Ramos (cell line): Measurements from ENCODE around the gene WDR91.

Experiments used
- in situ Hi-C: fragments of 300-500 bp; cut with MboI; formaldehyde crosslinking; loops from one replicate; pipeline ENCODE4 v1.14.3; 2022; ENCODE audit warnings: low sequenced_read_pairs; ENCODE audit not compliant: unreplicated experiment

Gene WDR91

DNA sequence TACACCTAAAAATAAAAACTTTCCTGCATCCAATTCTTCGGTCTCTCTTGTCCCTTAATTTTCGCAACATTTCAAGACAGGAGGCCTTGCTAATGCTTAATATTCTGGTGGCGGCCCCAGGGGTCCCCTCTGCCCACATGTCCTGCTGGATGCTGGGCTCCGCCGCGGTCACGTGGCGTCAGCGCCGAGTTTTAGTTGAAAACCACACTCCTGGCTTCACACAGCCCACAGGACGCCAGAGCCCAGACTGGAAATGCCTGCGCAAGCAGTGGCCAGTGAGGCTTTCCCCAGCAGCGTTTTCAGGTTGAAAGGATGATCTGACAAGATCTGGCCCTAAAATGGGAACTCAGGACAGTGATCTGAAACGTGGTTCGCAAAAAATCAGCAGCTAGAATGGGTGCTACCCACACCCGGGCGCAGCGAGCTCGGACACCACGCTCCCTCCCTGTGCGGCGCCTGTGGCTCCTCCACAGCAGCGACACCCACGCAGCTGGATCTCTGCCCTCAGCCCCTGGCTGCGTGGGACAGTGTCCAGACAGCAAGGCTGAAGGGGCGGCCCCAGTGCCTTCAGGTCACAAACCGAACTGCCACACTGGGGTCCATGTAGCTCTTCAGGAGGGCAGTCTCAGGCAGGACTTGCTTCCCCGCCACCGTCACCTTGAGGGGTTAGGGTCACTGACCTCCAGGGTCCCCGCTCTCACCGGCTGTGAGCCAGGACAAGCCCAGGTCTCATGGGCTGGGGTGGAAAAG lies 29.2 kb downstream of the WDR91 start:
- in situ Hi-C loops = no loop called here

DNA sequence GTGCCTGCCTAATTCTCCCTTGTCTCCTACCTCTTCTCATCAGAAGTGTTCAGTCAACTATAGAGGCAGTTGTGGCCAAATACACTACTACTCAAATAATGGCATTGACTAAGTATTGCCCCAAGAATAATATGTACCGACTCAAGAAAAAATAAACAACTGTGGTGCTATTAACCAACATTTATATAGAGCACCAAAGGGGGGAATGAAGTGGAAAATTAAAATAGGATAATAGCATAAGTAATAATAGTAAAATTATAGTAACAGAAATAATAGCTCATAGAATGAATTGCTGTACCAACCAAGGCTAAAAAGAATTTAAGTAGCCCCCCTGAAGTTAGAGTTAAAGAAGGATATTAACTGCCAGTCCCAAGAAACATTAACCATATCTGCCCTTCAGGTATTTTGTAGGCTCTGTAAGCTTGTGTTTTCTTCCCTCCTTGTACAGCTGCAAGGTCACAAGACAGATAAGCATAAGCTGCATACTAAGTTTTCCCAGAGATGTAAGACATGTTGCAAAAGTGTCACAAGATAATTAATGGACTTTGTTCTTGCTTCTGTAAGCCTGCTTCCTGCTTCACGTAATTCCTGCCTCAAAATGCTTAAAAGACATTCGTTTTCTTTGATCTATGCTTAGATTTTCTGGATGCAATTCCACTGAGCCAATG lies 29.9 kb downstream of the WDR91 start:
- in situ Hi-C loops = no loop called here

DNA sequence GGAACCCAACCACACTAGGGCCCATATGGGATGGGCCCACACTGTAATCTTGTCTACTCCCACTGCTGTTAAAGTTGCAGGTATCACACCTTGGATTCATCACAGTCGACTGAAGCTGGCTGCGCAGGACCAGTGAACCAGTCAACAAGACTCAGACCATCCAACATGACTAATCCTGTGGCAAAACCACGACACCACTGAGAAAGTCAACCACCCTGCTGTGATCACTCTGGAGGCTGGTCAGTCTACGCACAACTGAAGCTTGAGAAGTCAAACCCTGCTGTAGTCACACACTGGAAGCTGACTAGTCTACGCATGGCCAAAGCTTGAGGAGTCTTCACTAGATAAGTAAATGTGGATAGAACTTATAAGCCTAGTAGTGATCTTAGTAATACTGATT lies 31.2 kb downstream of the WDR91 start:
- in situ Hi-C loops = no loop called here

DNA sequence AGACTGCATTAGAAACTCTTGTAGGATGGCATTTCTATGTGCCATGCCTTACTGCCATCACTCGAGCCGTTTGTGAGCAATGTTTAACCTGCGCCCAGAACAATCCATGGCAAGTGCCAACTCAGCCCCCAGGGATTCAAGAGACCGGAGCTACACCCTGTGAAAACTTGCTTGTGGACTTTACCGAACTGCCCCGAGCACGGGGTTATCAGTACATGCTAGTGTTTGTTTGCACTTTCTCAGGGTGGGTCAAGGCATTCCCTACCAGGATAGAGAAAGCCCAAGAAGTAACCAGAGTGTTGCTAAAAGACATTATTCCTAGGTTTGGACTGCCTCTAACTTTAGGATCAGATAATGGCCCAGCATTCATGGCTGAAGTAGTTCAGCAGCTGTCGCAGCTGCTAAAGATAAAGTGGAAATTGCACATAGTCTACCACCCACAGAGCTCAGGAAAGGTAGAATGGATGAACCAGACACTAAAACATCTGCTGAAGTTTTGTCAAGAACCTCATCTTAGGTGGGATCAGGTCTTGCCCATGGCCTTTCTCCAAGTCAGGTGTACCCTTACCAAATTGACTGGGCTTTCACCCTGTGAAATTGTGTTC lies 31.9 kb downstream of the WDR91 start:
- in situ Hi-C loops = no loop called here

DNA sequence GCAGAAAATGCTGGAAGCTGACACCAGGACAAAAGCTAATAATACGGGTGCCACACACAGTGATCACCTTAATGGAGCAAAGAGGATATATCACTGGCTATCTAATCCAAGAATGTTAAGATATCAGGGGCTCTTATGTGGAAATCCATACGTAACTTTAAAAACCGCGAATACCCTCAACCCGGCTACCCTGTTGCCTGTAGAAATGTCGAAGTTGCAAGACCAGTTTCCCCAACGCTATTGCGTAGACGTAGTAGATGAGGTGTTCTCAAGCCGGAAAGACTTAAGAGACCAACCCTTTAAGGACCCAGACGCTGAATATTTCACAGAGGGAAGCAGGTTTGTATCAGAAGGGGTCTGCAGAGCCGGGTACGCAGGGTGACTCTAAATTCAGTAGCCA lies 33.0 kb downstream of the WDR91 start:
- in situ Hi-C loops = no loop called here

DNA sequence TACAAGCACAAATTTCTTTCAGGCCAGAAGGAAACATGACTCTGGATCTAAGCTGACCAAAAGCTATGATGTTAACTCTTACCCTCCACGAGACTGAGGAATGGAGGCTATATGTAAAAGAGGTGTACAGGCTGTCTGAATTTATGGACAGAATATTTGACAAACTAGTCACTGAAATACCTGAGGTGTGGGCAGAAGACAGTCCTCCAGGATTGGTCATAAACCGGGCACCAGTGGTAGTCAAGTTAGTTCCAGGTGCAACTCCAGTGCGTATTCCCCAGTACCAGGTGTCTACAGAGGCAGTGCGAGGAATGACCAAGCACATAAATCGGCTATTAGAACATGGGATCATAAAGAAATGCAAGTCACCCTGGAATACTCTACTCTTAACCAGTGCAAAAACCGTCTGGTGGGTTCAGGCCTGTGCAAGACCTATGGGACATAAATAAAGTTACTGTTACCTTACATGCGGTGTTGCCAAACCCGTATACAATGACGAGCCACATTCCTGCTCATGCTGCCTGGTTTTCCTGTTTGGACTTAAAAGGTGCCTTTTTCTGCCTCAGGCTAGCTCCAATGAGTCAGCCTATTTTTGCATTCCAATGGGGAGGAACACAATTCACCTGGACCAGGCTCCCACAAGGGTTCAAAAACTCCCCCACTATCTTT lies 34.2 kb downstream of the WDR91 start:
- in situ Hi-C loops = no loop called here

DNA sequence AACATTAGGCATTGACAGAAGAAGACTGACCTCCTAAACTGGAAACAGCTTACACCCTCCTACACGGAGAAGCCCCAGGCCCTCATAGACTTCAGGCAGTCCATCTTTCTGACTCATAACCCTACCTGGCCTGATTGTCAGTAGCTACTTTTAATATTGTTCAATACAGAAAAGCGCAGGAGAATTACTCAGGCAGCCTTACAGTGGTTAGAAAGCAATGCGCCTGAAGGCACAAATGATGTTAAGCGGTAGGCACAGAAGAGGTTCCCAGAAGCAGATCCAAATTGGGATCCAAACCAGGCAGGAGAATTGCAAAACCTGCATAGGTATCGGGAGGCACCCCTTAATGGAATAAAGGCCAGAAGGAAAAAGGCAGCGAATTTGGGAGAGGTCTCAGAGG lies 35.4 kb downstream of the WDR91 start:
- in situ Hi-C loops = no loop called here

DNA sequence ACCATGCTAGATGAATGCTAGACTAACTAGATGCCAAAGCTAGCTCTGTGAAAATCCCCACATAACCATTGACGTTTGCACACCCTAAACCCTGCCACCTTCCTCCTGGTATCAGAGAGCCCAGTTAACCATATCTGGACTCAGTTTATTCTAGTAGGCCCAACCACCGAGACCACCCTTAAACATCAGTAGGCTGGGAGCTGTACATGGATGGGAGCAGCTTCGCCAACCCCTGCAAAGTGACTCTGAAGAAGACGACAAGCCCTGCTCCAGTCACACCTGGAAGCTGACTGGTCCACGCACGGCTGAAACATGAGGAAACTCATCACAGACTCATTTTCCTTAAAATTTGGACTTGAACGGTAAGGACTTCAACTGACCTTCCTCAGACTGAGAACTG lies 36.4 kb downstream of the WDR91 start:
- in situ Hi-C loops = loop anchor here (25.0 kb wide), 2 partner anchors 1138 to 1187 kb away; no protein-coding TSS in a partner anchor

DNA sequence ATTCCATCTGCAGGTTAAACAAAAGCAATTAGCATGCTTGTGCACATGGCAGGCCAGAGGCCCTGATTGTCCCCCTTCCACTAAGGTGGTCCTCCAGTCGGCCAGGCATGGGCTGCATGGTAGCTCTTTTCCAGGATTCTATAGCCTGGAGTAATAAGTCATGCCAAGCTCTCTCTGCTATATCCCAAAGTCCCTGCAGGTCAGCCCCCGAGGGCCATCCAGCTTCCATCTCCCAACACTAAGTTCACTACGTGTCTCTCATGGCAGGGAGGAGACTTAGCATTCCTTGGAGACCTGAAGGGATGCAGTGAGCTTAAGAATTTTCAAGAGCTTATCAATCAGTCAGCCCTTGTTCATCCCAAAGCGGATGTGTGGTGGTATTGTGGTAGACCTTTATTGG lies 37.4 kb downstream of the WDR91 start:
- in situ Hi-C loops = loop anchor here (25.0 kb wide), 2 partner anchors 1137 to 1188 kb away; no protein-coding TSS in a partner anchor

DNA sequence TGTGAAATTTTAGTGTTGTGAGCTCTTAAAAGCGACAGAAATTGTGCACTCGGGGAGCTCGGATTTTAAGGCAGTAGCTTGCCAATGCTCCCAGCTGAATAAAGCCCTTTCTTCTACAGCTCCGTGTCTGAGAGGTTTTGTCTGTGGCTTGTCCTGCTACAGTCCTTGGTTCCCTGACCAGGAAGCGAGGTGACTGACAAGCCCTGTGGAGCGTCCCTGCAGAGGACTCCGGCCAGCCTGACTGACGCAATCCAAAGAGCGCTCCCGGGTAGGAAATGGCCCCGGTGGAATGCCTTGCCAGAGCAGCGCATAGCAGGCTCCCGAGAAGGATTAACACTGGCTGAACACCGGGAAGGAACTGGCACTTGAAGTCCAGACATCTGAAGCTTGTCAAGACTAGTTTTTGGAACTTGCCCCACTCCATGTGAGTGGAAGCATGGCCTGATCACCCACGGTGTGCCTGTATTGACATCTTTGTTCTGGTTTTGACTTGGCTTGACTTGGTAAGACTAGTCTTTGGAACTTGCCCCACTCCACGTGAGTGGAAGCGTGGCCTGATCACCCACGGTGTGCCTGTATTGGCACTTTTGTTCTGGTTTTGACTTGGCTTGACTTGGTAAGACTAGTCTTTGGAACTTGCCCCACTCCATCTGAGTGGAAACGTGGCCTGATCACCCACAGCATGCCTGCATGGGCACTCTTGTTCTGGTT lies 39.6 kb downstream of the WDR91 start:
- in situ Hi-C loops = loop anchor here (25.0 kb wide), 2 partner anchors 1134 to 1191 kb away; no protein-coding TSS in a partner anchor

DNA sequence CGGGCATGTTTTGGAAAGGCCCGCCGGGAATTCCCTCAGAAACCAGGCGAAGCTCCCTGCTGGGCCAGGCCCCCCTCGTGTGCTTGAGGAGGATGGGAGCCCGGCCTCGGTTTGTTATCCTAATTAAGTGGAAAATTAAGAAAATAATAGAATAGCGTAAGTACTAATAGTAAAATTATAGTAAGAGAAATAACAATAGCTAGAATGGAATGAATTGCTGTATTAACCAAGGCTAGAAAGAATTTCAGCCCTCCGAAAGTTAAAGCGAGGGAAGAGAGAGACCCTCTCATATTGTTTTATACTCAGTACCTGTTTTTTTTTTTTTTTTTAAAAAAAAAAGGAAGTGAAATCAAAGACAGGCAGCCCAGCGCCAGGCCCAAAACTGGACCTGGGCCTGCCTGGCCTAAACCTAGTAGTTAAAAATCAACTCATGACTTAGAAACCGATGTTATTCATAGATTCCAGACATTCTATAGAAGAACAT lies 40.3 kb downstream of the WDR91 start:
- in situ Hi-C loops = loop anchor here (25.0 kb wide), 2 partner anchors 1134 to 1191 kb away; no protein-coding TSS in a partner anchor

DNA sequence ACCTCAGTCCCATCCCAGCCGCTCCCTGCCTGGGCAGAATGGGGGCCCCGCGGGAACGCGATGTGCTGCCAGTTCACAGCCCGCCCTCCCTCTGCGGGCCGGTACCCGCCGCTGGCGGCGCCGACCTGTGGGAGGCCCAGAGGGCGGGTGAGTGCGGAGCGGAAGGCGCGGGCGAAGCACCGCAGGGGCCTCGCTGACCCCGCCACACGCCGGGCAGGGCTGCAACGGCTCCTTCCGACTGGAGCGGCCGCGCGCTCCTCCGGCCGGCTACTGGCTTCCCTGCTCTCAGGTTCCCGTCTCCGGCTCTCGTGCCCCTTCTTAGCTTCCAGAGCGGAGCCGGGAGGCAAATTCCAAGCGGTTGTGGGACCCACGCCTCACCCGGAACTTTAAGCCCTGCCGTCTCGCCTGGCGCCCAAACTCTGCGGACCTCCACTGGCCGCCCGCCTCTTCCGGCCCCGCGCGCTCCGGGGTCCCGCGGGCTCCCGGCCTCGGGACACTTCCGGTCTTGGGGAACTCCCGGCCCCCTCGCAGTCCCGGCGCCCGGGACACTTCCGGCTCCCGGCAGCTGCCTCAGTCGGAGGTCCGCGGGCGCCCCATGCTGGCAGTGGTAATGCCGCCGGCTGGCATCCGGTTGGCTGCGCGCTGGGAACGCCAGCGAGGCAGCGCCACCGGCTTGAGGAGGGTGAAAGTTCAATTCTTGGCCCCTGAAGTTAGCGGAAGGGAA lies 40.9 kb downstream of the WDR91 start, which contains the start of gene CYREN:
Gene CYREN, minus strand, starts transcription at position 434 of the 724 bp plus-strand sequence. CDS start 1,785 bp downstream, outside the sequence.
- in situ Hi-C loops = loop anchor here (25.0 kb wide), 2 partner anchors 1133 to 1192 kb away; no protein-coding TSS in a partner anchor

DNA sequence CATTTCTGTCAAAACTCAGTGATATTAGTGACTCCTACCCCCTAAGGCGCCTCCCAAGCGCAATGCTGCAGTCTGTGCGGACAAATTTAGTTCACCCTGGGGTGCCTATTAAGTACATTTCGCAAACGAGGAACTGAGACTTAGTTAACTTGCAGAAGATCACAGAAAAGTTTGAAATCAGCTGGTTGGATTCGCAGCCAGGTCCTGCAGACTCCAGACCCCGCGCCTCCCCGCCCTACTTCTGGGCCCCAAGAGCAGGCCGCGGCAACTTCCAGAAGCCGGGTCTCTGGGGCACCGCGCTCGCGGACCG lies 41.4 kb downstream of the WDR91 start:
- in situ Hi-C loops = loop anchor here (5.0 to 25.0 kb wide), 3 partner anchors 183 to 1192 kb away; partner anchors contain the start of gene AGBL3

DNA sequence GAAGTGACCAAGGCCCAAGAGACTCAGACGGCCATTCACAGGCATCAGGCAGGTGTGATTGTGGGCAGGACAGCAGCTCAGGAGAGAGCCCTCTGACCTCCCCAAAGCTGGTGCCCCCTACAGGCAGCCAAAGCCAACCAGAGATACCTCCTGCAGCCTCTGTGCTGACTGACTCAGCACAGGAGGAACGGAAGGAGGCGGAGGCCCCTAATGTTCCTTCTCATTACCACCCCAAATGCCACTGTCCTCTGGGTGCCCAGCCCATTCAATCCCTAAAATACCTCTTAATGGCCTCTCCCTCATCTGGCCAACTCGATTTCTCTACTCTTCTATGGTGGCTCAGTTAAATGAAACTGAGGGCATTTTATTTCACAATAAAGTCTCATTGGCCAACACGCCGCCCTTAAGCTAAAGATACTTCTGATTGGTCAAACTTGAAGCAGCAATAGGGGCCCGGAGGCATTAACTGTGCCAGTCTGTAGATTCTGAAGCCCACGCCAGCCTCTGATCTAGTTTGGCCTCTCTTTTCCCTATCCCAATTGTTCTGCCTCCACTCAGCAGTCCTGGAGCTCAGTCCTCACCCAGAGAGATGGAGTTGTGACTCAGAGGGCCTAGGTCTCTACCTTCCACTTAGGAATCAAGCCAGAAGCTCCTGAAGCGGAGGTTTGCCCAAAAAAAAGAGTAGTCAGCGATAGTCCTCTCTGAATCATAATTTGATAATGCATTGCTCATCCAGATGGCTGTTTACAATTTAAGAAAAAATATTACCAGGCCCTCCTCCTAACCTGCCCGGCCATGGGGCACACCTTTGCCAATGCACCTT lies 42.0 kb downstream of the WDR91 start:
- in situ Hi-C loops = loop anchor here (5.0 to 25.0 kb wide), 3 partner anchors 182 to 1193 kb away; partner anchors contain the start of gene AGBL3

DNA sequence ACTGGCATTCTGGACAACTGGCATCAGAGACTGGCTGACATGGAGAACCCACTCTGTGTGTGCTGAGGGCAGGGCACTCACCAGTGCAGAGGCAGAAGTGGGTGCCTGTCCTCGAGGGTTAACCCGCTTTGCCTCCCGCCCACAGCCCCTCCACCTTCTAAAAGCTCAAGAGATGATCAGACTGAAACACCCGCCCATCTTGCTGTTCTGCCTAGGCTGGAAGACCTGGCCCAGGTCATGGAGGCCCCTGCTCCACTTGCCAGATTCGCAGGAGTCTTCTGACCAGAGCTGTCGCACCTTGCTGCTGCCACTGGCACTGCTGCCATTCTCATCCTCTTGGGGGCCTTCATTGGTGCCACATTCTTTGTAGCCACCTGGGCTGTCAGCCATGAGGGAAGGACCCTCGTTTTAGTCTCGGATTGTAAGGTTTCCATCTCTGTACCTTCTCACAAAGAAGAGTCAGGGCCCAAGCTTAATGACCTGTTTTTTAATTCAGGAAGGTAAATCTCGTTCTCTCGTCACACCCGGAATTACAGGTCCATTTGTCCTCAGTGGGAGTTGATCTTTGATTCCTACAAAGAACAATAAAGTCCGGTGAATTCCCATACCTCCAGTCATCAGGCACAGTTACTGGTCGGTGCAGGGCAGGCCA lies 42.7 kb downstream of the WDR91 start:
- in situ Hi-C loops = loop anchor here (5.0 to 25.0 kb wide), 3 partner anchors 181 to 1194 kb away; partner anchors contain the start of gene AGBL3

DNA sequence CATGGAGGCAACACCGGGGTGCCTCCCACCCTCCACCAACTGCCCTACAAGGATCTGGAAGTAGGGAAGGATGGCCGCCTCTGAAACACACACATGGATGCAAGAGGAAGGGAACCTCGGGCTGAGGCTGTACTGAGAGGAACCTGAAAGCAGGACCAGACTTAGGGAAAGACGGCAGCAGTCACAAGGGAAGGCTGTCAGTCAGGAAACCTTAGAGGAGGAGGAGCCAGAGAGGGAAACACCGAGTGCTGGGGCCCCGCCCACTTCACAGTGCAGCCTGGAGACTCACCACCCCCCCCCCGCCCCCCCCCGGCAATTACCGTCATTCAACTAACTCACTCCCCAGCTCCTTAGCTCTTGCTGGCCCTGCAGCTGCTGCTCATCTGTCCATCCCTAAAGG lies 43.3 kb downstream of the WDR91 start:
- in situ Hi-C loops = loop anchor here (5.0 to 25.0 kb wide), 3 partner anchors 181 to 1194 kb away; partner anchors contain the start of gene AGBL3

DNA sequence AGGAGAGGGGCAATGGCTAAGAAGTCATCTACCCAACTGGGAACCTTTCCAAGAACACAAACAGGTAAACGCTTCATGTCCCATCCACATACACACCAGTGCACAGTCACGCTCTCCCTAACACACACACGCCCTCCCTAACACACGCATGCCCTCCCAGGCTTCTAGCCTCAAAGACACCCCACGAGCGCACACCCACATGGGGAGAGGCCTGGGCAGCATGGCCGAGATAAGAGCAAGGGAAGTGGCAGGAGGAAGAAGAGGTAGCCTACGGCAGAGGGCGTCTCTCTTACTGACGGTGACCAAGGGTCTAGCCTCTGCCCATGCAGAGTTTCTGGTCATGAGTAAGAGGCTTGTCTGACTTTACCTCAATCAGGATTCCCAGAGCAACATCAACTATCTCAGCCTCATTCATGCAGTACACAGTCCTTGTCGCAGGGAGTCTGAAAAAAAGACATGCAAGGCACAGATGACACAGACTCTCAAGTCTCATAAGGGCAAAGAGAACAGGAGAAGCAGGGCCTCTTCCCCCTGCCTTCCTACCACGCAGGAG lies 43.9 kb downstream of the WDR91 start:
- in situ Hi-C loops = loop anchor here (5.0 to 25.0 kb wide), 3 partner anchors 180 to 1195 kb away; partner anchors contain the start of gene AGBL3
